ENCODE measurements around the gene CFAP299.

DNA sequence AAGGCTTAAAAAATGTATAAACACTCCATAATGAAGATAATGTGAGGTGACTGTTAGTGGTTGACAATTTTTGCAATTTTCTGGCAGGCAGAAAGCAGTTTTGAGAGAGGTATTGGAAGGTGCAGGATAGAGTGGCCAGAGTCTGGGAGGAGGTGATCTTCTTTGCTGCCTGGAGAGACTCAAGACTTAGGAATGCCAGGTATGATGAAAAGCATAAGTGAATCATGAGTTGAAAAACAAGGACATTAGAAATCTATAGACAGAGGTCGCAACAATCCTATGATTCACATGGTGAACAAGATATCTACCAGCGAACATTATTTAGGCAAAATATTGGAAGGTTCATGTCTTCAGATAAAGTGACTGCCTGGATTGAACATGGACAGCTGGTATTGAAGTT, 118.5 kb downstream of the CFAP299 start:
- TF ChIP-seq, protein P1, sequence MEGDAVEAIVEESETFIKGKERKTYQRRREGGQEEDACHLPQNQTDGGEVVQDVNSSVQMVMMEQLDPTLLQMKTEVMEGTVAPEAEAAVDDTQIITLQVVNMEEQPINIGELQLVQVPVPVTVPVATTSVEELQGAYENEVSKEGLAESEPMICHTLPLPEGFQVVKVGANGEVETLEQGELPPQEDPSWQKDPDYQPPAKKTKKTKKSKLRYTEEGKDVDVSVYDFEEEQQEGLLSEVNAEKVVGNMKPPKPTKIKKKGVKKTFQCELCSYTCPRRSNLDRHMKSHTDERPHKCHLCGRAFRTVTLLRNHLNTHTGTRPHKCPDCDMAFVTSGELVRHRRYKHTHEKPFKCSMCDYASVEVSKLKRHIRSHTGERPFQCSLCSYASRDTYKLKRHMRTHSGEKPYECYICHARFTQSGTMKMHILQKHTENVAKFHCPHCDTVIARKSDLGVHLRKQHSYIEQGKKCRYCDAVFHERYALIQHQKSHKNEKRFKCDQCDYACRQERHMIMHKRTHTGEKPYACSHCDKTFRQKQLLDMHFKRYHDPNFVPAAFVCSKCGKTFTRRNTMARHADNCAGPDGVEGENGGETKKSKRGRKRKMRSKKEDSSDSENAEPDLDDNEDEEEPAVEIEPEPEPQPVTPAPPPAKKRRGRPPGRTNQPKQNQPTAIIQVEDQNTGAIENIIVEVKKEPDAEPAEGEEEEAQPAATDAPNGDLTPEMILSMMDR (IDR thresholded peaks at IDR 0.05), result no peak
- TF ChIP-seq EZH2 (IDR thresholded peaks at IDR 0.05; ENCODE audit: borderline replicate concordance, insufficient read depth, low read depth, low read length, poor library complexity, severe bottlenecking), result no peak
